Measurements from ENCODE around the gene PTPRM.

The PTPRM gene

GRCh38 chr18:7600036-7600435, 32.9 kb downstream of the PTPRM start:
- no peak for ATAC-seq
- DNase-seq, result no peak

- ATAC-seq (no peak), DNase-seq (no peak)
Observed at GRCh38 chr18:7600528-7601245, 33.6 kb downstream of the PTPRM start.

GRCh38 chr18:7601246-7601615, 34.1 kb downstream of the PTPRM start:
- DNase-seq (no peak), ATAC-seq (no peak)

GRCh38 chr18:7601936-7602335, 34.8 kb downstream of the PTPRM start:
- no peak for ATAC-seq
- DNase-seq, result no peak

- DNase-seq, result no peak
- no peak for ATAC-seq
Observed at GRCh38 chr18:7603259-7604000, 36.3 kb downstream of the PTPRM start.

- DNase-seq, result no peak
- no peak for ATAC-seq
Observed at GRCh38 chr18:7604361-7604760, 37.2 kb downstream of the PTPRM start.

- ATAC-seq, result no peak
- no peak for DNase-seq
Observed at GRCh38 chr18:7605705-7606104, 38.6 kb downstream of the PTPRM start.

GRCh38 chr18:7607540-7608173, 40.5 kb downstream of the PTPRM start:
- DNase-seq, result no peak
- no peak for ATAC-seq

GRCh38 chr18:7608174-7608550, 41.0 kb downstream of the PTPRM start:
- no peak for ATAC-seq
- DNase-seq, result no peak

- DNase-seq (no peak), ATAC-seq (no peak)
Observed at GRCh38 chr18:7608781-7609201, 41.7 kb downstream of the PTPRM start.

GRCh38 chr18:7609617-7610016, 42.5 kb downstream of the PTPRM start:
- no peak for ATAC-seq

GRCh38 chr18:7614042-7614441, 46.9 kb downstream of the PTPRM start:
- ATAC-seq (no peak), DNase-seq (no peak)

More at GRCh38 chr18:7609617-7610016, 42.5 kb downstream of the PTPRM start:
- DNase-seq, result no peak

- DNase-seq (no peak), ATAC-seq (no peak)
Observed at GRCh38 chr18:7615840-7616239, 48.7 kb downstream of the PTPRM start.

GRCh38 chr18:7616661-7617060, 49.5 kb downstream of the PTPRM start:
- ATAC-seq, result no peak

GRCh38 chr18:7617738-7618422, 50.8 kb downstream of the PTPRM start:
- no peak for DNase-seq
- ATAC-seq, result no peak

More at GRCh38 chr18:7616661-7617060, 49.5 kb downstream of the PTPRM start:
- DNase-seq, result no peak

GRCh38 chr18:7618891-7619442, 51.9 kb downstream of the PTPRM start:
- DNase-seq, result no peak
- ATAC-seq, result no peak

- DNase-seq (no peak), ATAC-seq (no peak)
Observed at GRCh38 chr18:7619676-7620075, 52.6 kb downstream of the PTPRM start.

- no peak for ATAC-seq
- no peak for DNase-seq
Observed at GRCh38 chr18:7622721-7623120, 55.6 kb downstream of the PTPRM start.

GRCh38 chr18:7623681-7624080, 56.6 kb downstream of the PTPRM start:
- DNase-seq (no peak), ATAC-seq (no peak)

GRCh38 chr18:7624697-7625096, 57.6 kb downstream of the PTPRM start:
- DNase-seq, result no peak
- ATAC-seq, result no peak

GRCh38 chr18:7626175-7626921, 59.2 kb downstream of the PTPRM start:
- no peak for ATAC-seq

More at GRCh38 chr18:7626175-7626921, 59.2 kb downstream of the PTPRM start:
- no peak for DNase-seq

Measured in stimulated activated naive CD8-positive, alpha-beta T cell treated with anti-CD3 and anti-CD28 coated beads, Interleukin-15, Interleukin-2, amounts not matched to agents 100 U/mL and 50 U/mL, for 24 hours (primary cell).